ENCODE results near the gene MAGI2. TPM values are rescaled to one million over a fixed set of nuclear protein-coding genes. Genes with fewer than 3 reads are reported as not detected.

The MAGI2 gene
- total and polyA plus RNA-seq, 9 donors = 7.1 to 20.4 (median 18.7) TPM

GRCh38 chr7:78955329-78955728, 498.1 kb downstream of the MAGI2 start:
- Histone ChIP-seq H3K36me3 (no peaks in the 10 kb centered on the region), H3K27me3 (no peaks in the 10 kb centered on the region), H3K9me3 (no peaks in the 10 kb centered on the region), H3K4me1 (ENCODE audit: insufficient read depth) (no peaks in the 10 kb centered on the region), H3K27ac (no peak overlapping the region), H3K4me3 (no peak overlapping the region)
- no peak for DNase-seq
- TF ChIP-seq POLR2A (IDR thresholded peaks at IDR 0.05) (no peak), EP300 (IDR thresholded peaks at IDR 0.05) (no peak), CTCF (IDR thresholded peaks at IDR 0.05) (no peak)
- WGBS, 3 donors = 93 to 98% (median 95%) methylated on average over 1 of the region's 1 CpG
- intact Hi-C loops (cut with DNase I) = no loop called here

- no peak for TF ChIP-seq POLR2A (IDR thresholded peaks at IDR 0.05)
- TF ChIP-seq EP300 (IDR thresholded peaks at IDR 0.05) = no peak
- no peak for TF ChIP-seq CTCF (IDR thresholded peaks at IDR 0.05)
- Histone ChIP-seq H3K4me3 (no peak overlapping the region), H3K36me3 (no peaks in the 10 kb centered on the region), H3K9me3 (no peaks in the 10 kb centered on the region), H3K27me3 (no peaks in the 10 kb centered on the region), H3K27ac (no peak overlapping the region), H3K4me1 (ENCODE audit: insufficient read depth) (no peaks in the 10 kb centered on the region)
- no peak for DNase-seq
- 58 to 79% (median 78%) methylated on average over 5 of the region's 5 CpGs for WGBS, 3 donors
- intact Hi-C loops (cut with DNase I) = no loop called here
Observed at GRCh38 chr7:78953726-78954363, 499.6 kb downstream of the MAGI2 start.

GRCh38 chr7:78953090-78953489, 500.4 kb downstream of the MAGI2 start:
- Histone ChIP-seq H3K9me3 (no peaks in the 10 kb centered on the region), H3K27me3 (no peaks in the 10 kb centered on the region), H3K27ac (no peak overlapping the region), H3K4me3 (no peak overlapping the region), H3K4me1 (ENCODE audit: insufficient read depth) (no peaks in the 10 kb centered on the region), H3K36me3 (no peaks in the 10 kb centered on the region)
- intact Hi-C loops (cut with DNase I) = no loop called here
- 48 to 65% (median 61%) methylated on average over 1 of the region's 1 CpG for WGBS, 3 donors
- no peak for TF ChIP-seq POLR2A (IDR thresholded peaks at IDR 0.05)
- no peak for TF ChIP-seq CTCF (IDR thresholded peaks at IDR 0.05)
- TF ChIP-seq EP300 (IDR thresholded peaks at IDR 0.05) = no peak
- DNase-seq = no peak

- Histone ChIP-seq H3K27me3 (no peaks in the 10 kb centered on the region), H3K4me3 (no peak overlapping the region), H3K9me3 (no peaks in the 10 kb centered on the region), H3K27ac (no peak overlapping the region), H3K36me3 (no peaks in the 10 kb centered on the region), H3K4me1 (ENCODE audit: insufficient read depth) (no peaks in the 10 kb centered on the region)
- DNase-seq = no peak
- WGBS, 3 donors = 87 to 89% (median 87%) methylated on average over 4 of the region's 4 CpGs
- intact Hi-C loops (cut with DNase I) = no loop called here
- TF ChIP-seq CTCF (IDR thresholded peaks at IDR 0.05) (no peak), EP300 (IDR thresholded peaks at IDR 0.05) (no peak), POLR2A (IDR thresholded peaks at IDR 0.05) (no peak)
Observed at GRCh38 chr7:78939669-78940068, 513.8 kb downstream of the MAGI2 start.

All from ovary (tissue), 9 donors.